HepG2 (cell line): ENCODE measurements around the gene WDR53. TPM values are rescaled to one million over a fixed set of nuclear protein-coding genes. Genes with fewer than 3 reads are reported as not detected.
A peak's percentile ranks its signal among the peaks of the same experiment; 100 is the strongest.

ENCODE experiments used
- ARHGAP35 ChIP-seq: sonication (generic); formaldehyde crosslinking; IDR thresholded peaks from 2 replicates; pipeline ENCODE4 v1.9.0; 2022; ENCODE audit warnings: mild to moderate bottlenecking, inconsistent platforms, moderate library complexity, missing genetic modification reagents, borderline replicate concordance
- CENPX ChIP-seq: sonication (generic); formaldehyde crosslinking; IDR thresholded peaks from 2 replicates; pipeline ENCODE4 v1.9.0; 2021; ENCODE audit warnings: mild to moderate bottlenecking, missing genetic modification reagents, moderate library complexity
- CTCF ChIP-seq: sonication (generic); formaldehyde crosslinking; IDR thresholded peaks from 2 replicates; pipeline ENCODE4 v1.5.0; 2020; ENCODE audit warnings: mild to moderate bottlenecking, missing genetic modification reagents, moderate library complexity
- FOXM1 ChIP-seq: sonication (generic); formaldehyde crosslinking; IDR thresholded peaks from 2 replicates; pipeline ENCODE4 v1.5.0; 2020; ENCODE audit warnings: missing genetic modification reagents
- FOXP4 ChIP-seq: sonication (generic); formaldehyde crosslinking; IDR thresholded peaks from 2 replicates; pipeline ENCODE4 v1.4.0; 2020; ENCODE audit warnings: missing genetic modification reagents
- IRF2 ChIP-seq: IDR thresholded peaks from 2 replicates; pipeline ENCODE4 v1.6.1; 2018; ENCODE audit warnings: missing genetic modification reagents, missing compliant biosample characterization
- MED1 ChIP-seq: sonication (generic); formaldehyde crosslinking; IDR thresholded peaks from 2 replicates; pipeline ENCODE4 v1.4.0; 2020; ENCODE audit warnings: missing genetic modification reagents
- NKX3-1 ChIP-seq: sonication (generic); formaldehyde crosslinking; IDR thresholded peaks from 2 replicates; pipeline ENCODE4 v1.5.0; 2020; ENCODE audit warnings: missing genetic modification reagents
- PLRG1 ChIP-seq: fragments of 450-650 bp; conservative IDR thresholded peaks from 2 replicates; pipeline ENCODE4 v1.6.1; 2016
- RAD21 ChIP-seq: fragments of 450-650 bp; formaldehyde crosslinking; IDR thresholded peaks from 2 replicates; pipeline ENCODE4 v1.5.0; 2020; ENCODE audit warnings: mild to moderate bottlenecking
- SP1 ChIP-seq, 2 experiments: fragments of 450-650 bp in 1 of 2; sonication (generic) in 1 of 2; formaldehyde crosslinking in 1 of 2; IDR thresholded peaks; 2 replicates each; pipeline versions ENCODE4 v1.4.0 to v1.6.1; 2016 to 2020; ENCODE audit warnings: missing genetic modification reagents in 1 of 2
- STAG1 ChIP-seq: sonication (generic); formaldehyde crosslinking; IDR thresholded peaks from 2 replicates; pipeline ENCODE4 v1.4.0; 2020; ENCODE audit warnings: missing genetic modification reagents
- STAT6 ChIP-seq: sonication (generic); formaldehyde crosslinking; IDR thresholded peaks from 2 replicates; pipeline ENCODE4 v1.4.0; 2020; ENCODE audit warnings: missing genetic modification reagents, mild to moderate bottlenecking, borderline replicate concordance
- ZBTB49 ChIP-seq: sonication (generic); formaldehyde crosslinking; IDR thresholded peaks from 2 replicates; pipeline ENCODE4 v1.4.0; 2020; ENCODE audit warnings: missing genetic modification reagents, borderline replicate concordance
- ZFP36L1 ChIP-seq: sonication (generic); formaldehyde crosslinking; IDR thresholded peaks from 2 replicates; pipeline ENCODE4 v1.8.0; 2022; ENCODE audit warnings: mild to moderate bottlenecking, missing genetic modification reagents, moderate library complexity
- ZNF574 ChIP-seq: sonication (generic); formaldehyde crosslinking; IDR thresholded peaks from 2 replicates; pipeline ENCODE4 v1.4.0; 2020; ENCODE audit warnings: missing genetic modification reagents
- ZNF672 ChIP-seq: sonication (generic); formaldehyde crosslinking; IDR thresholded peaks from 2 replicates; pipeline ENCODE4 v1.8.1; 2022; ENCODE audit warnings: missing genetic modification reagents
- ZNF768 ChIP-seq: sonication (generic); formaldehyde crosslinking; IDR thresholded peaks from 2 replicates; pipeline ENCODE4 v1.4.0; 2020; ENCODE audit warnings: missing genetic modification reagents
- ZNF772 ChIP-seq: sonication (generic); formaldehyde crosslinking; IDR thresholded peaks from 2 replicates; pipeline ENCODE4 v1.5.0; 2020; ENCODE audit warnings: mild to moderate bottlenecking, missing genetic modification reagents
- polyA plus RNA-seq, 8 experiments: library from polyadenylated mRNA; depleted of rRNA in 3 of 8; stranded (reverse) in 7 of 8; unstranded in 1 of 8; fragments of >200 nt; fragmentation: Illumina TruSeq in 4 of 8; extraction: Trizol in 4 of 8; gene quantifications; 2 replicates each; pipeline versions ENCODE4 v1.2.1 to v1.2.3, GENCODE V29; 2011 to 2016; ENCODE audit warnings: low read depth in 4 of 8, missing spikeins in 1 of 8, mixed read lengths in 1 of 8; ENCODE audit not compliant: insufficient read depth in 1 of 8
- total RNA-seq, 5 experiments: library from RNA; depleted of rRNA; stranded (reverse); fragments of >200 nt; fragmentation: Illumina TruSeq; extraction: Trizol; gene quantifications; 2 replicates each; pipeline ENCODE4 v1.2.3, GENCODE V29; 2016; ENCODE audit warnings: low read depth in 1 of 5

Gene WDR53
- total and polyA plus RNA-seq, 2 of the 13 experiments (the other 11 are each of a cell fraction or from before 2014, with no cell fraction given) = 3.5 to 7.7 TPM

- no peak for TF ChIP-seq STAT6 (CRISPR knock-in tag)
- no peak for TF ChIP-seq ZFP36L1 (CRISPR knock-in tag)
- no peak for TF ChIP-seq PLRG1
- TF ChIP-seq CTCF (CRISPR knock-in tag) = peak; percentile 50
- 0 out of 2 replicates have a peak, but pooled peaks have one; percentile 9 for TF ChIP-seq RAD21 (CRISPR knock-in tag)
- TF ChIP-seq NKX3-1 (CRISPR knock-in tag) = no peak
- TF ChIP-seq IRF2 (CRISPR knock-in tag) = no peak
- TF ChIP-seq ZBTB49 (CRISPR knock-in tag) = no peak
- TF ChIP-seq ZNF768 (CRISPR knock-in tag) = peak; percentile 46; the same call in 1 of the 2 replicates
- no peak for TF ChIP-seq ZNF672
- peak; percentile 26; the same call in 1 of the 2 replicates for TF ChIP-seq STAG1 (CRISPR knock-in tag)
- no peak for TF ChIP-seq ZNF772 (CRISPR knock-in tag)
- no peak for TF ChIP-seq FOXP4 (CRISPR knock-in tag)
- no peak for TF ChIP-seq FOXM1 (CRISPR knock-in tag)
- TF ChIP-seq CENPX (CRISPR knock-in tag) = no peak
- no peak for TF ChIP-seq ARHGAP35 (CRISPR knock-in tag)
- no peak for TF ChIP-seq ZNF574
- no peak for TF ChIP-seq MED1 (CRISPR knock-in tag)
- no peak for TF ChIP-seq SP1 (IDR thresholded peaks at IDR 0.05)
- TF ChIP-seq SP1 (CRISPR knock-in tag; IDR thresholded peaks at IDR 0.05) = no peak
- TF ChIP-seq, all 625 proteins: peak for 10
These were observed 39.6 kb downstream of the WDR53 start (continued) for GRCh38 chr3:196528639-196529233.
